Suprapubic skin (tissue), 4 donors: ENCODE results near the gene OR10A4.

Experiments
- EP300 ChIP-seq: sonication (generic); formaldehyde crosslinking; IDR thresholded peaks from one replicate; pipeline ENCODE4 v1.6.1; 2017; ENCODE audit warnings: antibody characterized with exemption
- POLR2AphosphoS5 ChIP-seq, 3 donors: sonication (generic); formaldehyde crosslinking; IDR thresholded peaks; one replicate each; pipeline ENCODE4 v1.6.1; 2017; ENCODE audit warnings: antibody characterized with exemption in 3 of 3
- TF ChIP-seq, protein P1 (sequence below), 2 donors: fragments of 200-600 bp in 1 of 2; fragments of 450-650 bp in 1 of 2; sonication (generic) in 1 of 2; IDR thresholded peaks; one replicate each; pipeline ENCODE4 v1.5.1; 2016 to 2019; ENCODE audit warnings: antibody characterized with exemption in 2 of 2, mild to moderate bottlenecking in 1 of 2, moderate library complexity in 1 of 2

DNA sequence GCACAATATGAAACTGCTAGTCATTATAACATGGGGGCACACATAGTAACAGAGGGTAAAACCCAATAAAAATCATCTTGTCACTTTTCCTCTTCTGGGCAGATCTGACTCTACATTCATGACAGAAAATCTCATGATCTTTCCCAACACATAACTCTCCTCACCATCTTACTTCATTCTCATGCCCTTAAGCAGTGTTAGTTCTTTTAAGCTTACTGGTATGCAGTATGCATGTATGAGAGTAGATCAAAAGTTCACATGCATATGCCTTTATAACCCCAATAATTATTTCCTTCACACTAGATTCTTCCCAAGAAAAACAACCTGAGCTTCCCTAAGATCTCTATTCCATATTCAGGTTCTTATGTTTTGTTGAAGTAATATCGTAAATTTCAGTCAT is 5.1 kb upstream of the OR10A4 start:
- TF ChIP-seq EP300 (no peak), POLR2AphosphoS5 (IDR thresholded peaks at IDR 0.05) (no peak)
- TF ChIP-seq, protein P1, sequence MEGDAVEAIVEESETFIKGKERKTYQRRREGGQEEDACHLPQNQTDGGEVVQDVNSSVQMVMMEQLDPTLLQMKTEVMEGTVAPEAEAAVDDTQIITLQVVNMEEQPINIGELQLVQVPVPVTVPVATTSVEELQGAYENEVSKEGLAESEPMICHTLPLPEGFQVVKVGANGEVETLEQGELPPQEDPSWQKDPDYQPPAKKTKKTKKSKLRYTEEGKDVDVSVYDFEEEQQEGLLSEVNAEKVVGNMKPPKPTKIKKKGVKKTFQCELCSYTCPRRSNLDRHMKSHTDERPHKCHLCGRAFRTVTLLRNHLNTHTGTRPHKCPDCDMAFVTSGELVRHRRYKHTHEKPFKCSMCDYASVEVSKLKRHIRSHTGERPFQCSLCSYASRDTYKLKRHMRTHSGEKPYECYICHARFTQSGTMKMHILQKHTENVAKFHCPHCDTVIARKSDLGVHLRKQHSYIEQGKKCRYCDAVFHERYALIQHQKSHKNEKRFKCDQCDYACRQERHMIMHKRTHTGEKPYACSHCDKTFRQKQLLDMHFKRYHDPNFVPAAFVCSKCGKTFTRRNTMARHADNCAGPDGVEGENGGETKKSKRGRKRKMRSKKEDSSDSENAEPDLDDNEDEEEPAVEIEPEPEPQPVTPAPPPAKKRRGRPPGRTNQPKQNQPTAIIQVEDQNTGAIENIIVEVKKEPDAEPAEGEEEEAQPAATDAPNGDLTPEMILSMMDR (IDR thresholded peaks at IDR 0.05) = no peak
